ENCODE results near the gene SERPINI2. TPM values are rescaled to one million over a fixed set of nuclear protein-coding genes. Genes with fewer than 3 reads are reported as not detected.

Gene SERPINI2
- polyA plus RNA-seq, 2 of the 4 experiments (the other 2 are of a cell fraction): not detected

GRCh38 chr3:167466966-167467365 is 6.9 kb downstream of the SERPINI2 start:
- ChIA-PET CTCF (no interaction called here), POLR2A (no interaction called here)
- no peak overlapping the region for H3K27ac ChIP-seq
- ATAC-seq: no peak
- no peak overlapping the region for H3K4me2 ChIP-seq
- H3K9me3 ChIP-seq: no peaks in the 10 kb centered on the region
- no peak for DNase-seq (ENCODE audit: low read depth in 1 of 2, low spot score in 1 of 2)
- TF ChIP-seq HOXB5 (CRISPR knock-in tag; IDR thresholded peaks at IDR 0.05): no peak
- no peak for TF ChIP-seq FOSB (CRISPR knock-in tag; IDR thresholded peaks at IDR 0.05)
- TF ChIP-seq REST (IDR thresholded peaks at IDR 0.05): no peak
- TF ChIP-seq JUN (IDR thresholded peaks at IDR 0.05): no peak
- TF ChIP-seq TP53 (CRISPR knock-in tag; IDR thresholded peaks at IDR 0.05): no peak
- TF ChIP-seq USF2 (IDR thresholded peaks at IDR 0.05): no peak
- TF ChIP-seq EHF (CRISPR knock-in tag; IDR thresholded peaks at IDR 0.05): no peak
- no peak for TF ChIP-seq PBX3 (IDR thresholded peaks at IDR 0.05)
- no peak for TF ChIP-seq CBX8 (IDR thresholded peaks at IDR 0.05)
- H3K4me3 ChIP-seq: no peak overlapping the region
- H3K4me1 ChIP-seq: no peaks in the 10 kb centered on the region
- no peak for FAIRE-seq

GRCh38 chr3:167456157-167456799 is 17.6 kb downstream of the SERPINI2 start:
- H3K9me3 ChIP-seq: no peaks in the 10 kb centered on the region
- TF ChIP-seq GATA3 (IDR thresholded peaks at IDR 0.05; ENCODE audit: borderline replicate concordance): no peak
- no peak for TF ChIP-seq BHLHE40 (IDR thresholded peaks at IDR 0.05; ENCODE audit: low read depth, low read length)
- no peak for TF ChIP-seq SREBF2 (IDR thresholded peaks at IDR 0.05)
- no peak for TF ChIP-seq ZC3H11A (IDR thresholded peaks at IDR 0.05)
- TF ChIP-seq TFCP2L1 (CRISPR knock-in tag; IDR thresholded peaks at IDR 0.05): no peak
- no peak for TF ChIP-seq RFX5 (IDR thresholded peaks at IDR 0.05)
- TF ChIP-seq E2F6 (IDR thresholded peaks at IDR 0.05; ENCODE audit: borderline replicate concordance, low read depth): no peak
- TF ChIP-seq MAX (IDR thresholded peaks at IDR 0.05): no peak
- TF ChIP-seq PHF8 (IDR thresholded peaks at IDR 0.05; ENCODE audit: borderline replicate concordance, low read depth): no peak
- TF ChIP-seq BCL3 (IDR thresholded peaks at IDR 0.05): no peak
- no peak for TF ChIP-seq POLR2AphosphoS2 (conservative IDR thresholded peaks at IDR 0.05; ENCODE audit: low read length)
- TF ChIP-seq HES2 (IDR thresholded peaks at IDR 0.05): no peak
- FAIRE-seq: no peak
- H3K4me2 ChIP-seq: no peak overlapping the region
- POLR2A ChIA-PET: no interaction called here
- 35% methylated on average over 6 of the region's 6 CpGs for WGBS (ENCODE audit: missing lambda C conversion rate)
- no peak for ATAC-seq
- CTCF ChIA-PET: no interaction called here
- no peak for DNase-seq (ENCODE audit: low read depth in 1 of 2, low spot score in 1 of 2)
- H3K4me1 ChIP-seq: no peaks in the 10 kb centered on the region
- H3K27ac ChIP-seq: no peak overlapping the region
- no peak overlapping the region for H3K4me3 ChIP-seq

Measured in A549 (cell line).